Measurements from ENCODE around the gene CCNL2.

DNA sequence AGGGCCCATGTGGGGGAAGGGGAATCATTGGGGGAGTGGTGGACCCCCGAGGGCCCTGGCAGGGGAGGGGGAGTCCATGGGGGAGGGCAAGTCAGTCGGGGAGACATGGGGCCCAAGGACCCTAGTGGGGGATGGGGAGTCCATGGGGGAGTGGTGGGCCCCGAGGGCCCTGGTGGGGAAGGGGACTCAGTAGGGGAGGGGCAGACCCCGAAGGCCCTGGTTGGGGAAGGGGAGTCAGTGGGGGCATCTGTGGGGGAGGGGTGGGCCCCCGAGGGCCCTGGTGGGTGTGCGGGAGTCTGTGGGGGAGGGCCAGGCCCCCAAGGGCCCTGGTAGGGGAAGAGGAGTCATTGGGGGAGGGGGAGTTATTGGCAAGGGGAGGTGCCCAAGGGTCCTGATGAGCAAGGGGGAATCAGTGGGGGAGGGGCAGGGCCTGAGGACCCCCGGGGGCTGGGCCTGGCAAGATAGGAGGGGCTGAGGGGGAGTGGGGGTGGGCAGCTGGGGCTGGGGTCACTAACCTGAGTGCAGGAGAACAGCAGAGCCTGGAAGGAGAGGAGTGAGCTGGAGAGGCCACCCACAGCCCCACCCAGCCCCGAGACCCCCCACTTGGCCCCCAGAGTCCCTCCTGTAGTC lies 42.9 kb downstream of the CCNL2 start:
- no peak for TF ChIP-seq EZH2 (optimal IDR thresholded peaks at IDR 0.05; ENCODE audit: low read depth, low read length)
- TF ChIP-seq, protein P1, sequence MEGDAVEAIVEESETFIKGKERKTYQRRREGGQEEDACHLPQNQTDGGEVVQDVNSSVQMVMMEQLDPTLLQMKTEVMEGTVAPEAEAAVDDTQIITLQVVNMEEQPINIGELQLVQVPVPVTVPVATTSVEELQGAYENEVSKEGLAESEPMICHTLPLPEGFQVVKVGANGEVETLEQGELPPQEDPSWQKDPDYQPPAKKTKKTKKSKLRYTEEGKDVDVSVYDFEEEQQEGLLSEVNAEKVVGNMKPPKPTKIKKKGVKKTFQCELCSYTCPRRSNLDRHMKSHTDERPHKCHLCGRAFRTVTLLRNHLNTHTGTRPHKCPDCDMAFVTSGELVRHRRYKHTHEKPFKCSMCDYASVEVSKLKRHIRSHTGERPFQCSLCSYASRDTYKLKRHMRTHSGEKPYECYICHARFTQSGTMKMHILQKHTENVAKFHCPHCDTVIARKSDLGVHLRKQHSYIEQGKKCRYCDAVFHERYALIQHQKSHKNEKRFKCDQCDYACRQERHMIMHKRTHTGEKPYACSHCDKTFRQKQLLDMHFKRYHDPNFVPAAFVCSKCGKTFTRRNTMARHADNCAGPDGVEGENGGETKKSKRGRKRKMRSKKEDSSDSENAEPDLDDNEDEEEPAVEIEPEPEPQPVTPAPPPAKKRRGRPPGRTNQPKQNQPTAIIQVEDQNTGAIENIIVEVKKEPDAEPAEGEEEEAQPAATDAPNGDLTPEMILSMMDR (IDR thresholded peaks at IDR 0.05; ENCODE audit: low read length): no peak
- TF ChIP-seq EZH2phosphoT487 (IDR thresholded peaks at IDR 0.05; ENCODE audit: low read length): no peak
